Measurements from ENCODE around the gene NUBP2.

Gene NUBP2

DNA sequence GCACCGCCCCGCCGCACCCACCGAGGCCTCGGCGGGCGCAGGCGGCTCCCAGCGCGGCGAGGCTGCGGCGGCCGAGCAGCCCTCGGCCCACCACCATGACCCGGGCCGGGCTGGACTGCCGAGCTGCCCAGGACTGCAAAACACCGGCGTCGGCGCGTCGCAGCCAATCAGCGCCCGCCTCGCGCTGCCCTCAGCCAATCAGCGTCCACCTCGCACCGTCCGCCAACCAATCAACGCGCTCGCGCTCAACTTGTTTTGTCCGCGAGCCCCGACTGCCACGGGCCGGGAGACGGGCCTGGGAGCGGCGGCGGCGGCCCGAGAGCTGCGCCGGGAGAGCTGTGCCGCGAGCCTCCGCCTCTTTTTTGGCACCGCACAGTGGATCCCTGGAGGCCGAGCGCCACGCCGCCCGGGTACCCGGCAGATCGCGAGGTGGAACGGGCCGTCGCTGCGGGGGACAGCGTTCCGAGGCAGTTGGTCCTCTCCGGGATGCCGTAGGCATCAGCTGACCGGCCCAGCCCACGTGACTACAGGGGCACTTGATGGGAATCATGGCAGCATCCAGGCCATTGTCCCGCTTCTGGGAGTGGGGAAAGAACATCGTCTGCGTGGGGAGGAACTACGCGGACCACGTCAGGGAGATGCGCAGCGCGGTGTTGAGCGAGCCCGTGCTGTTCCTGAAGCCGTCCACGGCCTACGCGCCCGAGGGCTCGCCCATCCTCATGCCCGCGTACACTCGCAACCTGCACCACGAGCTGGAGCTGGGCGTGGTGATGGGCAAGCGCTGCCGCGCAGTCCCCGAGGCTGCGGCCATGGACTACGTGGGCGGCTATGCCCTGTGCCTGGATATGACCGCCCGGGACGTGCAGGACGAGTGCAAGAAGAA, 44.2 kb downstream of the NUBP2 start, which contains the start of the genes FAHD1 and HAGH:
Gene FAHD1 (plus strand): TSS at position 516 of the 883 bp plus-strand sequence. CDS start 33 bp downstream, at position 549.
Gene HAGH (minus strand): TSS at position 135 of the 883 bp plus-strand sequence. CDS start 38 bp downstream, at position 97.
- DNase-seq (ENCODE audit: low read depth, low spot score): peak; percentile 77

DNA sequence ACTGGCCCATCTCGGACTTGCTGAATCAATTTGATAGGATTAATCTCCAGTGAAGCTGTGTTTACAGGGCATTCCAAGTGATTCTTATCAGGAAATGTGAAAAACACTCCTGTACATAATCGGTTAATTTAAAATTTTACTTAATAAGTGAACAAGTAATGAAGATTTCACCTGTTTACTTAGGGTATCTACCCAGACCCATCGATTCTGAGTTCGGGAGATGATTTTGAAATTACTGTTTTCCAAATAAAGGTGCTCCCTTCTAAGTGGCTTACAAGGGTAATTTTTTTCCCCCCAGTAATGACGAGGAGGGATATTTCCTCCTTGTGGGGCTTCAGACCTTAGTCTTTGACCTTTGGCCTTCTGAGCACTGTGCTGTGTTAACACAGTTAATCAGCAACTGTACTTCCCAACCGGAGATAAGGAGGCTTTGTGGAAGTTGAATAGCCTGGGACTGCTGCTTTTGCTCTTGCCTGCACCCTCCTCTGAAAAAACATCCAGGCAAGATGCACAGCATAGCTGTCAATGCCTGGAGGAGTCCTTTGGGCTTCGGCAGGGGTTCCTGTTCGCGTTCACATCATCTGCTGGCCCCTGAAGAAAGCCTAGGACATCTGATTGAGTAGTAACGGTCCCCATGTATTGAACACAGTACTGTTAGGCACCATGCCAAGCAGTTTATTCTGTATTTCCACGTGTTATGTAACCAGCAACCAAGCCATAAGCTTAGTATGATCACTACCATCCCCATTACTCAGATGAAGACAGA, 46.1 kb downstream of the NUBP2 start:
- DNase-seq (ENCODE audit: low read depth, low spot score): no peak

DNA sequence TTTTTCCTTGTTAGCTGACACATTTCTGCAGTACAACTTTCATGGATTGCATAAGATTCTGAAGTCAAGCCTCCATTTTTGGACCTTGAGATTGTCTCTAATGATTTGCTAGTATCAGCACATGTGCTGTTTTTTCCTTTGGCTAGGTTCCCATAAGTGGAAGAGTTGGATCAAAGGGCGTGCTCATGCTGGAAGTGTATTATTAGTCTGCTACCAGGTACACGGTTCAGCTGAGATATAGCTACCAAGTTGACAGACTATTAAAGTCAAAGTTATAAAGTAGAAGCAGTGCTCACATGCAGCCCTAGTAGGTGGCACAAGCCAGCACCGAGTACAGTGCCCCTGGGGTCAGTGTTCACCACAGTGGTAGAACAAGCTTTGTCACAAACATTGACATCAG, 47.5 kb downstream of the NUBP2 start:
- no peak for DNase-seq (ENCODE audit: low read depth, low spot score)

DNA sequence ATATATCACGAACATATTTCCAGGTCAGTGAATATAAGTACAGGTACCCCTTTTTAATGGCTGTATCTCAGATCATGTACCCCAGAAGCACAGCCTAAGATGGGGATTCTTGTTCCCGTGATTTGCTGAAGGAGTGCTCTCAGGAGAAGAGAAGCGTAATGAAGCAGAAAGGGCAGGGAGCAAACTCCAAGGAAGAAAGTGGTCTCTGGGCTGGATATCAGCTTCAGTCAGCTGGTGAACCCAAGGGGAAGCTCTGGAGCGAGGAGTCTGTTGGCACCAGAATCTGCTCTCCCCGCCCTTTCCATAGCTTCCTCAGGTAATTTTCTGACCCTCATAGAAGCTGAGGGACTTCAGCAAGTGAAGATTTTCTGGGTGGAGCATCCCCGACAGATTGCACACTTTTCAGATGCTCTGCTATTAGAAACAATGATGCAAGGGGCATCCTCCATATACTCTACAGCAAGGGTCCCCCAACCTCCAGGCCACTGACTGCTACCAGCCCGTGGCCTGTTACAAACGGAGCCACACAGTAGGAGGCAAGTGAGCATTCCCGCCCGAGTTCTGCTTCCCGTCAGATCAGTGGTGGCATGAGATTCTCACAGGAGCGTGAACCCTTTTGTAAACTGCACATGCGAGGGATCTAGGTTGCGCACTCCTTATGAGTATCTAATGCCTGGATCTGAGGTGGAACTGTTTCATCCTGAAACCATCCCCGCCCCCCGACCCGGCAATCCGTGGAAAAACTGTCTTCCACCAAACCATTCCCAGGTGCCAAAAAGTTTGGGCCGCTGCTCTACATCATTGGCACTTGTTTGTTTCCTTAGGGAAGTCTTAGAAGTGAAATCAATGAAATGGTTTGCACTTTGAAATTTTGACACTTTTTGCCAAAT, 48.7 kb downstream of the NUBP2 start:
- no peak for DNase-seq (ENCODE audit: low read depth, low spot score)

DNA sequence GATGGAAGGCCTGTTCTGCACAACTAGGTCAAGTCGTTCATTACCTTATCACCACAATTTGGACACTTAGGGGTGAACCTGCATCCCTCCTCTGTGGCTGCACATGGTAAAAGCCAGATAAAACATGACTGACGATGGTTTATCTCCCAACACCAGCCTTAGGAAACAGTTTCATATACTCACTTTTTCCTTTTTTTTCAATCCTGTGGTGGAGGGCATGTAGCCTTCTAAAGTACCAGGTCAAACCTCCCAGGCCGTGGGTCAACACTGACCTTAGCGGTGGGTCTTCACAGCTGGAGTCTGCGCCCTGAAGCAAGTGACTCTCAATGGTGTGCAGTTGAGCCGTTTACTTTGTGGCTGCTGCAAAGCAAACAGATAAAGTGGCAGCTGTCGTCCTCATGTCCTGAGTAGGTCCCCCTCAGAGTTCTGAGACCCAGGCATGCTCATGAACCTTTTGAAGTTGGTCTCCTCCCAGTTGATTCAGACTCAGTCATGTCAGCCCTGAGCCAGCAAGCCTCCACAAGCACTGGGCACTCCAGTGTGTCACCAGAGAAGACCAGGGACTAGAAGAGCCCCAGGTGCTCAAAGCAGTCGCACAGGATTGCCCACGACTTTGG, 50.2 kb downstream of the NUBP2 start:
- no peak for DNase-seq (ENCODE audit: low read depth, low spot score)

DNA sequence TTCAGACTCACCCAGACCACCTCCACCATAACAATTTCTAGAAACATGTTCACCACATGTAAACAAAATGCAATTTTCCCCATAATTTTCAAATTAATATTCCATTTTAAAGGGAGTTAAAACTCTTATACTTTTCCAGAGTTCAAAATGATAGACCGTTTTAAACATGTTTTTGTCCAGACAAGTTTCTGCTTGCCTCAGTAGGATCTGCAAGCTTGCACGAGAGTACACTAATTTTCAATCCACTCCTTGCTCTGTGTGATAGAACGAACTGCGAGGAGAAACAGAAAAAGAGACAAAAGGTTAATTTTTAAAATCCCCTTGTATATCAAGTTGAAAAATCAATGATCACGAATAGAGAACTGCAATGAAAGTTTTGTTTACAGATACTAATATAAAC, 51.3 kb downstream of the NUBP2 start:
- no peak for DNase-seq (ENCODE audit: low read depth, low spot score)
